HG03439 (cell line): ENCODE measurements around the gene IL1B.

Experiments
- ATAC-seq: cut with Tn5 transposase; IDR thresholded peaks from one replicate; pipeline ENCODE4 v1.9.1; 2021; ENCODE audit warnings: mild to moderate bottlenecking, moderate library complexity; ENCODE audit not compliant: unreplicated experiment

Gene IL1B

GRCh38 chr2:112829961-112830681 is 6.5 kb downstream of the IL1B start:
- ATAC-seq: no peak

DNA sequence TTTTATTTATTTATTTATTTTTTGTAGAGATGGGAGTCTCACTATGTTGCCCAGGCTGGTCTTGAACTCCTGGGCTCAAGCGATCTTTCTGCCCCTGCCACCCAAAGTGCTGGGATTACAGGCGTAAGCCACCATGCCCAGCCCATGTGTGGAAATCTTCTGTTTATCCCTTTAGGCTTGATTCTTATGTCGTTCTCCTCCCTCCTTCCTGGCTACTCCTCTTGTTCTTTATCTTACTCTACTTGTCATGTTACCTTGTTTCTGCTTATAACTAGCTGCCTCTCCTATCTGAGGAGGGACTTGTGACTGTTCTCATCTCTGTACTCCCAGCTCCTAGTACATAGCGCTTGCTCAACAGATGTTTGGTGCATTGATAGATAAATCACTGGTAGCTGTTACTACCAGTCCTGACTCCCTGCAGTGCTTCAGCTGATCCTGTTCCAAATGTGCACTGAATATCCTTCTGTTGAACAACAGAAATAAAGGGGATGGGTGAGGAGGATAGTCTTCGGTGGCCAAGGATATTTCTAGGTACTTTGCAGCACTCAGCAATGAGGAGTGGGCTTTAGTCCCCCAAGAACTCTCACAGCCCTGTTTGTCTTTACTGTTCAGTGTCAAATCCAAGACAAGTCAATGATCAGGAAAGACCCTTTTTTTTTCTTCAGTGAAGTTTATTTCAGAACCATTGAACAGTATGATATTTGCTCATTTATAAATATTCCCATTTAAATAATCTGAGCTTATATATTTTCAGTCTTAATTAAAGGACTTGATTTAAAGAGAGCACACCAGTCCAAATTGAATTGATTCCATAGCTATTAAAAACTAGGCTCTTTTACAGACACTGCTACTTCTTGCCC is 7.2 kb downstream of the IL1B start:
- no peak for ATAC-seq

DNA sequence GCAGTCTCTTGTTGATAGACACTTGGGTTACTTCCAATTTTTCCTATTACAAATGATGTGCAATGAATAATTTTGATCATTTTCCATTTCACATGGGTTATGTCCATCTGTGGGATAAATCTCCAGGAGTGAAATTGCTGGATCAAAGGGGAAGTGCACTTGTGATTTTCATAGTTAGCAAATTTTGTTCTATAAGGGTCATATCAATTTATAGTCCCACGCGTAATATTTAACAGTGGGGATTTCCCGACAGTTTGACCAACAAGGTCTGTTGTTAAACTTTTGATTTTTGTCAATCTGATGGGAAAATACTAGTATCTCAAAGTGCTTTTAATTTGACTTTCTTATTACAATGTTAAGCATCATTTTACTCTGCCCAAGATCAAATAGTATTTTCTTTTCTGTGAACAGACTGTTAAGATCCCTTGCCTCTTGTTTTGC is 8.3 kb downstream of the IL1B start:
- ATAC-seq: no peak

DNA sequence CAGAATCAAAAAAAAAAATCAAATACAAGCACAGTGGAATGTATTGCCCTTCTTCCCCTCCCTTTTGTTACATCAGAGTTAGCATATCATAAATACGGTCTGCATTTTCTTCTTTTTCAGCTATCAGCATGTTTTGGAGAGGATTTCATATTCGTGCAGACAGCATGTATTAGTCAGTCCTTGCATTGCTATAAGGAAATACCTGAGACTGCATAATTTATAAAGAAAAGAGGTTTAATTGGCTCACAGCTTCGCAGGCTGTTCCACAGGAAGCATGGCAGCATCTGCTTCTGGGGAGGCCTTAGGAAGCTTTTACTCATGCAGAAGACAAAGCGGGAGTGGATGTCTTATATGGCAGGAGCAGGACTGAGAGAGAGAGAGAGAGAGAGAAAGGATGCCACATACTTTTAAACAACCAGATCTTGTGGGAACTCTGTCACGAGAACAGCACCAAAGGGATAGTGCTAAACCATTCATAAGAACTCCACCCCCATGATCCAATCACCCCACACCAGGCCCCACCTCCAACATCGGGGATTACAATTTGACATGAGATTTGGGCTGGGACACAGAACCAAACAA is 8.9 kb downstream of the IL1B start:
- no peak for ATAC-seq

DNA sequence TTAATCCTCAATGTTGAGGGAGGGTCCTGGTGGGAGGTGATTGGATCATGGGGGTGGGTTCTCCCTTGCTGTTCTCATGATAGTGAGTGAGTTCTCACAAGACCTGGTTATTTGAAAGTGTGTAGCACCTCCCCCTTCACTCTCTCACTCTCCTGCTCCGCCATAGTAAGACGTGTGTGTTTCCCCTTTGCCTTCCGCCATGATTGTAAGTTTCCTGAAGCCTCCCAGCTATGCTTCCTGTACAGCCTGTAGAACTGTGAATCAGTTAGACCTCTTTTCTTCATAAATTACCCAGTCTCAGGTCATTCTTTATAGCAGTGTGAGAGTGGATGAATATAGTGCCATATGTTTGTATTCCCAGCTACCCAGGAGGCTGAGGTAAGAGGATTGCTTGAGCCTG is 9.6 kb downstream of the IL1B start:
- ATAC-seq: no peak

GRCh38 chr2:112825706-112826105 is 10.9 kb downstream of the IL1B start:
- ATAC-seq: no peak

DNA sequence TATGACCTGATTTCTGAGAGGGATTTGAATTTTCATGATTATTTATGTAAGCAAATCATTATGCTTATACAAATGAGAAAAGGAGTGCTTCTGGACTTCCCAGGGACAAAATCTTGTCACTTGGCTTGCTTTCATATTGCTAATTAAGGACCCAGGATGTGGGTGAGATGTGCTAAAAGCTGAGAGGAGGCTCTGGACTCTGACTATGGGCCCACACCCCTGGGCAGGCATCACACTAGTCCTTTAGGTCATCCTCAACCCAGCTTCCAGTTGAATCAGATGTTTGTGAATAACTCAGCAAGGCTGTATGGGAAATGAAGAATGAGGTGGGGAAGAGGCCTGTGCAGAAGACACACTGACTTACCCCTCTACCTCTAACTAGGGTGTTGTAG is 11.9 kb downstream of the IL1B start:
- ATAC-seq: no peak

DNA sequence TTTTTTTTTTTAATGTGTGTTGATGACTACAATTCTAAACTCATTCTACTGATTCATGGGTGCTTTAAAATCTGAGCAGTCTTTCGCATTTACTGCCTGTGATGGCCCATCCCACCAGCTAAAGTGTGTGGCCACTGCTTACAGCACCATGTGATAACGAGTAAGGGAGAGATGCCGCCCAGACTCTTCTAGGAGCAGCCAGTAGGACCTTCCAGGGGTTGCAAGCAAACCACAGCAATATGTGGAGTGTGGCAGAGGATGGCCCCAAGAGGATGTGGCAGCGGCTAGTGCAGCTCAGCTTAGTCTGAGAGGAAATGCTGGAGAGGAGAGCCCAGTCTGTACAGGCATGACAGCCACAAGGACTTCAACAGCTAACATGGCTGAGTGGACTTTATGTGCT is 14.9 kb downstream of the IL1B start:
- no peak for ATAC-seq

DNA sequence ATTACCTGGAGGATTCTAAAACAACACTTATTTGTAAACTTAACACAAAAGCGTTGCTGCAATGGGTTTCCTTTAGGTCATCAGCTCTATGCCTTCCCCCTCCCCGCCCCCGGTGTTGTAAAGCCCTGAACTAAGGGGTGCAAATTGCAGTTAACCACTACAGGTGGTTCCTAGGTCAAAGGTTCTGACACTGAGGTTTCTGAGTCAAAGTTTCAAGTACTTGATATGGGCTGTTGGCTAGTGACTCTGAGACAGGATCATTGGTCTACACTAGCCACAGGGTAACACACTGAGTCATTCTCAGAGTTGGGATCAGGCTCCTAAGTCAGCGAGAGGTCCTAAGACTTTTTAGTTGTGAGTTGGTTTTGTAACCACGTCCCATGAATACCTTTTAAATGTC is 15.4 kb downstream of the IL1B start:
- no peak for ATAC-seq

DNA sequence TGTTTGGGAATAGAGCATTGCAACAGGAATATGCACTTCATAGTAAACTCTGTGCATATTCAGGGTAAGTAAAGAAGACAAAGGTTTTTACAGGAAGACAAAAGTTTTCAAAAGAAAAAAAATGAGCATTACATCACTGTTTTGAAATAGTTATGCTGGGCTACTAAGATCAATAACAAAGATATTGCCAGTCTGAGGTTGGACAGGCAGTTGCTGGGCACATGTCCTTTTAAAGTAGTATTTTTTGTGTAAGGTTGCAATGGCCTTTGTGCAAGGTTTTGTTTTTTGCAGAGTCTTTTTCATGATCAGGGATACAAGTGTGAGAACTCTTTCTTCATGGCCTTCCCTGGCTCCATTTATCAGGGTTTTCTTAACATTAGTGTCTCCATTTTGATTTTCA is 16.2 kb downstream of the IL1B start:
- no peak for ATAC-seq

DNA sequence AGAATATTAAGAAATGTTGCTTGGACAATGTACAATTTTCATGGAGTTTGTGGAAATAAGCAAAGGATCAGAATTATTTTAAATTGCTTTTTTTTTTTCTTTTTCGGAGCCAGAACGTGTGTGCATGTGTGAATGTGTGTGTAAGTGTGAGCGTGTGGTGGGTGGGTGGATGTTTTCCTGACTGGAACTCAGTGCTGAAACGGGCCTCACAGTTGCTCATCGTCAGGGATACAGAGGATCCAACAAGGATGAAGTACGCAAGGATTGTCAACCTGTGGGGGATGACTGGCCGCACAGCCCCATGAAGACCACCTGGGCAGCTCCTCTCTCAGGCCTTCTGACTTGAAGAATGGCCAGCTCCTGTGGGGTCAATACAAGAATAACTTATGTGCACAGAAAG is 17.5 kb downstream of the IL1B start:
- ATAC-seq: no peak

DNA sequence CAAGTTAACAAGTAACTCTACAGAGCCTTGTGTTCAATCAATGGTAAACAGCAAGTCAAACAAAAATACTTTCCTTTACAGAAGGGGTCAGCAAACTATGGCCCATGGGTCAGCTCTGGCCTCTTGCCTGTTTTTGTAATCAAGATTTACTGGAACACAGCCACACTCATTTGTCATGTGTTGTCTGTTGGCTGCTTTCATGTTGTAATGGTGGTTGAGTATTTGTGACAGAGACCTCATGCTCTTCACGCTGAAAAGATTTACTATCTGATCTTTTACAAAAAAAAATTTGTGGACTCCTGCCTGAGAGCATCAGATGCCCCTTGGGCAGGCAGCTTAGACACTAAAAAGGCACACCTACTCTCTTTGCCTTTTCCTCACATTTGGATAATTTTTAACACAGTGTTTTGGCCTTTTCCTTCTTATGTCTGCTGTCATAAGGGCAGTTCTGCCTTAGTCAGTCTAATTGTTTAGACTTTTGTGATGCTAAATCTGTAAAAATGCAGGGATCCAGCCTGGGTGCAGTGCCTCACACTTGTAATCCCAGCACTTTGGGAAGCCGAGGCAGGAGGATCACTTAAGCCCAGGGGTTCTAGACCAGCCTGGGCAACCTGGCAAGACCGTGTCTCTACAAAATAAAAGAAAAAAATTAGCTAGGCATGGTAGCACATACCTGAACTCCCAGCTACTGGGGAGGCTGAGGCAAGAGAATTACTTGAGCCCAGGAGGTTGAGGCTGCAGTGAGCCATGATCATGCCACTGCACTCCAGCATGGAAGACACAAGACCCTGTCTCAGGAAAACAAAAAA is 18.3 kb downstream of the IL1B start:
- no peak for ATAC-seq

DNA sequence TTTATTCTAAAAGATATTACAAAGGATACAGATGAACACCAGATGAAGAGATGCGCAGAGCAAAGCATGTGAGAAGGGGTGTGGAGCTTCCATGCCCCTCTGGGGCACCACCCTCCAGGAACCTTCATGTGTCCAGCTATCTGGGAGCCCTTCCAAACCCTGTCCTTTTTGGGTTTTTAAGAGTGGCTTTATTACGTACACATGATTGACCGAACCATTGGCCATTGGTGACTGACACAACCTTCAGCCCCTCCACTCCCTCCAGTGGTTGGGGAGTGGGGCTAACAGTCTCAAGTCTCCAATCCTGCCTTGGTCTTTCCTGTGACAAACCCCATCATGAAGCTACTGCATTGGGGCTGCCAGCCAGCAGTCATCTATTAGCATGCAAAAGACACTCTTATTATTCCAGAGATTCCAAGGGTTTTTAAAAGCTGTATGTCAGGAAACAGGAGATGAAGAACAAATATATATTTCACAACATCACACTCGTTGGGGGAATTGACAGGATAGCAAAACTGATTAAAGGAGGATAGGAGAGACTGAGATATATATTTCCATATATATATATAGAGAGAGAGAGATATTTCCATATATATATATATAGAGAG is 19.4 kb downstream of the IL1B start:
- ATAC-seq: no peak

- ATAC-seq: no peak
Measured at GRCh38 chr2:112814278-112814677, 22.3 kb downstream of the IL1B start.

DNA sequence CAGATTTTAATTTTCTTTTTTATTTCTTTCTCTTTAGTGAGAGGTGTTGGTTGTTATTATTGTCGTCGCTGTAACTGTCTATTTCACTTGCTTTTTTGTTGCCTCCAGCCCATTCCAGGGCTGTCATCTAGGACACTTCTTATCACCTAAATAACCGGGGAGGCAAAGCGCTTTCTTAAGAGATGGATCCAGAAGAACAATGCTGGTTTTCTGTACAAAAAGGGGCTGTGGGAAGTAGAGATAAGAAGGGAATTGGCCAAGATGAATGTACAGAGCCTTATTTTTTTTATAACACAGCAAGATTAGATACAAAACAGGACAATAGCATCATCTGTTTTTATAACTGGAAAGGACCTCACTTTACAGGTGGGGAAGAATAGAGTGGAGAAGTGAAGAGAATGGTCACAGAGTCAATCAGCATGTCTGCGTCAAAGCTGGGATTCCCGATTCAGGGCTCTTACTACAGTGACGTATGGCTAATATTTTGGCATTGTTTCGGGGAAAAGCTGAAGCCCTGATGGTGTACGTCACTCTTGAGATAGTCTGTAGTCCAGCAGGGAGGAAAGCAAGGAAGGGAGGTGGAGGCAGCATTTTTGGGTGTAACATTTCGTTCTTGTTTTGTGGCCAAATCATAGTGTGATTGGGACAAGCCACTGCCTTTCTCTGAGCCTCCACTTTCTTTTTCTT is 23.2 kb downstream of the IL1B start:
- no peak for ATAC-seq

- no peak for ATAC-seq
Measured at GRCh38 chr2:112812318-112813267, 24.0 kb downstream of the IL1B start.

DNA sequence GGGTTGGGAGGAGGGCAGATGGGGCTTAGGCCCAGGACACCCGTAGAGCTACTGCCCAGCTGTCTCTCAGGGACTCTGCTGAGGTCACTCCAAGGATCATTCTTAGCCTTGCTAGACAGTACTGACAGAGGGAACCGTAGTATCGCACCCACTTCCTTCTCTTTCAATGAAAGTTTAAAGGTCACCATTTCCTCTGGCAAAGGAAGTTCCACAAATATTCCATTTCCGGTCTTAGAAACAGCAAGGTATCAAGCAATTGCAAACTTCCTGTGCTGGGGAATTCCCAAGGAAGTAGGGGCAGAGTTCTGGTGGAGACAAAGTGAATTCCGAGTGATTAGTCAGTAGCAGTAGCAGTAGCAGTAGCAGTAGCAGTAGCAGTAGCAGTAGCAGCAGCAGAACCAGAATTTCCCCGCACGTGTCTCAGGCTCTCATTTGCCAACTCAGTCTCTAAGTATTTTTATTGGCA is 24.7 kb downstream of the IL1B start:
- ATAC-seq: no peak

GRCh38 chr2:112811276-112811831 is 25.2 kb downstream of the IL1B start:
- ATAC-seq: no peak

- ATAC-seq: no peak
Measured at GRCh38 chr2:112809112-112809511, 27.5 kb downstream of the IL1B start.
